H9 (cell line): ENCODE results near the gene ADCY5. TPM values are rescaled to one million over a fixed set of nuclear protein-coding genes. Genes with fewer than 3 reads are reported as not detected.

Experiments used
- DNase-seq: peaks from one replicate; pipeline ENCODE4 v3.0.0-alpha.2; 2017
- H2AFZ ChIP-seq: one replicate; pipeline ENCODE4 v1.6.1; 2013; ENCODE audit warnings: mild to moderate bottlenecking, low read length, control low read depth, moderate library complexity
- H2AK5ac ChIP-seq: 2 replicates; pipeline ENCODE4 v1.6.1; 2013; ENCODE audit warnings: low read length, control low read depth, mixed read lengths; ENCODE audit not compliant: insufficient read length
- H2BK120ac ChIP-seq: one replicate; pipeline ENCODE4 v1.6.1; 2013; ENCODE audit warnings: low read depth, mild to moderate bottlenecking, low read length, control low read depth, inconsistent platforms; ENCODE audit not compliant: poor library complexity, severe bottlenecking
- H2BK12ac ChIP-seq: 2 replicates; pipeline ENCODE4 v1.6.1; 2013; ENCODE audit warnings: low read length, control low read depth, mixed read lengths, low read depth; ENCODE audit not compliant: insufficient read length
- H2BK15ac ChIP-seq: 2 replicates; pipeline ENCODE4 v1.6.1; 2013; ENCODE audit warnings: low read depth, low read length, control low read depth
- H2BK20ac ChIP-seq: one replicate; pipeline ENCODE4 v1.6.1; 2013; ENCODE audit warnings: low read depth, mild to moderate bottlenecking, low read length, control low read depth, inconsistent platforms; ENCODE audit not compliant: poor library complexity, severe bottlenecking
- H2BK5ac ChIP-seq: 2 replicates; pipeline ENCODE4 v1.6.1; 2013; ENCODE audit warnings: low read length, control low read depth, mixed read lengths; ENCODE audit not compliant: insufficient read length
- H3K14ac ChIP-seq: 2 replicates; pipeline ENCODE4 v1.6.1; 2013; ENCODE audit warnings: low read length, control low read depth; ENCODE audit not compliant: insufficient read depth
- H3K18ac ChIP-seq: 2 replicates; pipeline ENCODE4 v1.6.1; 2013; ENCODE audit warnings: low read depth, mild to moderate bottlenecking, mixed read lengths, low read length, control low read depth; ENCODE audit not compliant: insufficient read length
- H3K23ac ChIP-seq: 2 replicates; pipeline ENCODE4 v1.6.1; 2013; ENCODE audit warnings: low read length, control low read depth, mixed read lengths, low read depth; ENCODE audit not compliant: insufficient read length
- H3K23me2 ChIP-seq: 2 replicates; pipeline ENCODE4 v1.6.1; 2013; ENCODE audit warnings: low read depth, mild to moderate bottlenecking, mixed read lengths, low read length, control low read depth; ENCODE audit not compliant: insufficient read length, poor library complexity, severe bottlenecking
- H3K27ac ChIP-seq: 2 replicates; pipeline ENCODE4 v1.5.1; 2013; ENCODE audit warnings: low read length, control low read depth, mixed read lengths, low read depth; ENCODE audit not compliant: insufficient read length
- H3K27me3 ChIP-seq: 2 replicates; pipeline ENCODE4 v1.6.1; 2013; ENCODE audit warnings: low read length, control low read depth, inconsistent platforms; ENCODE audit not compliant: insufficient read depth
- H3K4ac ChIP-seq: 2 replicates; pipeline ENCODE4 v1.6.1; 2013; ENCODE audit warnings: low read depth, mild to moderate bottlenecking, control low read depth, inconsistent platforms, low read length, moderate library complexity
- H3K4me1 ChIP-seq: 2 replicates; pipeline ENCODE4 v1.6.1; 2013; ENCODE audit warnings: low read length, control low read depth, inconsistent platforms; ENCODE audit not compliant: insufficient read depth
- H3K4me2 ChIP-seq: 2 replicates; pipeline ENCODE4 v1.6.1; 2013; ENCODE audit warnings: low read length, control low read depth, mixed read lengths; ENCODE audit not compliant: insufficient read length, insufficient read depth
- H3K56ac ChIP-seq: 2 replicates; pipeline ENCODE4 v1.6.1; 2013; ENCODE audit warnings: low read depth, mild to moderate bottlenecking, mixed read lengths, low read length, control low read depth; ENCODE audit not compliant: insufficient read length
- H3K79me1 ChIP-seq: 2 replicates; pipeline ENCODE4 v1.6.1; 2013; ENCODE audit warnings: low read depth, mild to moderate bottlenecking, moderate library complexity, low read length, control low read depth, inconsistent platforms; ENCODE audit not compliant: insufficient read depth, poor library complexity, severe bottlenecking
- H3K79me2 ChIP-seq: 2 replicates; pipeline ENCODE4 v1.6.1; 2013; ENCODE audit warnings: low read length, control low read depth, inconsistent platforms; ENCODE audit not compliant: insufficient read depth
- H3K9ac ChIP-seq: 2 replicates; pipeline ENCODE4 v1.6.1; 2013; ENCODE audit warnings: low read length, control low read depth, mixed read lengths; ENCODE audit not compliant: insufficient read length; ENCODE audit errors: extremely low read depth
- H3K9me3 ChIP-seq: one replicate; pipeline ENCODE4 v1.6.1; 2013; ENCODE audit warnings: low read depth, low read length, inconsistent platforms; ENCODE audit not compliant: control insufficient read depth
- H3T11ph ChIP-seq: one replicate; pipeline ENCODE4 v1.6.1; 2013; ENCODE audit warnings: mild to moderate bottlenecking, low read length, control low read depth, inconsistent platforms
- H4K20me1 ChIP-seq: one replicate; pipeline ENCODE4 v1.6.1; 2013; ENCODE audit not compliant: control insufficient read depth, insufficient read length, insufficient read depth
- H4K5ac ChIP-seq: 2 replicates; pipeline ENCODE4 v1.6.1; 2013; ENCODE audit warnings: low read depth, mild to moderate bottlenecking, mixed read lengths, low read length, control low read depth; ENCODE audit not compliant: insufficient read length
- H4K8ac ChIP-seq: replicated peaks from 2 replicates; pipeline ENCODE4 v1.6.1; 2013; ENCODE audit warnings: low read length, control low read depth, mixed read lengths, low read depth; ENCODE audit not compliant: insufficient read length
- H4K91ac ChIP-seq: 2 replicates; pipeline ENCODE4 v1.6.1; 2013; ENCODE audit warnings: low read depth, mild to moderate bottlenecking, moderate library complexity, mixed read lengths, low read length, control low read depth; ENCODE audit not compliant: insufficient read length
- H3K27ac Mint-ChIP-seq, 3 experiments: 2 replicates in 2 of 3; 3 replicates in 1 of 3; pipeline ENCODE4 v1.8.0; 2020 to 2021; ENCODE audit warnings: mixed read lengths in 3 of 3, mild to moderate bottlenecking in 1 of 3, moderate library complexity in 1 of 3
- H3K27me3 Mint-ChIP-seq: 2 replicates; pipeline ENCODE4 v1.8.0; 2021; ENCODE audit warnings: low read depth, mild to moderate bottlenecking, moderate library complexity, mixed read lengths
- H3K36me3 Mint-ChIP-seq, 3 experiments: 2 replicates in 2 of 3; 3 replicates in 1 of 3; pipeline ENCODE4 v1.8.0; 2020 to 2021; ENCODE audit warnings: low read depth in 3 of 3, mixed read lengths in 3 of 3; ENCODE audit not compliant: insufficient read depth in 1 of 3
- H3K4me1 Mint-ChIP-seq, 2 experiments: 2 replicates each; pipeline ENCODE4 v1.8.0; 2020; ENCODE audit warnings: mixed read lengths in 2 of 2
- H3K4me3 Mint-ChIP-seq, 2 experiments: 2 replicates in 1 of 2; 3 replicates in 1 of 2; pipeline ENCODE4 v1.8.0; 2020 to 2021; ENCODE audit warnings: mild to moderate bottlenecking in 2 of 2, mixed read lengths in 2 of 2, moderate library complexity in 1 of 2
- H3K9me3 Mint-ChIP-seq, 2 experiments: 2 replicates in 1 of 2; 3 replicates in 1 of 2; pipeline ENCODE4 v1.8.0; 2020; ENCODE audit warnings: mild to moderate bottlenecking in 2 of 2, mixed read lengths in 2 of 2, moderate library complexity in 1 of 2
- CTCF ChIP-seq: fragments of 200-600 bp; sonication (generic); conservative IDR thresholded peaks from 3 replicates; pipeline ENCODE4 v1.8.0; 2021; ENCODE audit warnings: antibody characterized with exemption, mild to moderate bottlenecking
- WGBS: extraction: QIAGEN DNeasy Blood & Tissue Kit; methylation state at CpG from one replicate; pipeline ENCODE4 v1.1.7; 2013; ENCODE audit warnings: missing lambda C conversion rate, low lambda C conversion rate, mixed read lengths; ENCODE audit not compliant: insufficient read length; ENCODE audit errors: extremely low coverage; 5-methylcytosine and 5-hydroxymethylcytosine counted together
- total RNA-seq: library from RNA; stranded (reverse); gene quantifications from 2 replicates; pipeline ENCODE4 v1.2.1, GENCODE V29; 2021

The ADCY5 gene
- total RNA-seq, 1 experiment from 2014 or later = 5.0 TPM

GRCh38 chr3:123317716-123318115, 131.2 kb downstream of the ADCY5 start:
- H3K36me3 Mint-ChIP-seq = peaks cover 0 to 8% (median 2%) of the 10 kb centered on the region in 3 experiments; a peak in 5 of 7 replicates
- WGBS = no CpG with 5 or more reads among the region's 14 CpGs

More at GRCh38 chr3:123317716-123318115, 131.2 kb downstream of the ADCY5 start:
- Mint-ChIP-seq H3K9me3 (no peaks in the 10 kb centered on the region; a peak in 1 of 5 replicates), H3K27me3 (peaks cover 13% of the 10 kb centered on the region), H3K4me1 (peaks cover 64 to 68% of the 10 kb centered on the region in 2 experiments), H3K27ac (no peak overlapping the region), H3K4me3 (no peak overlapping the region)
- no peak overlapping the region for H3K18ac ChIP-seq
- no peaks in the 10 kb centered on the region for H3K79me1 ChIP-seq
- no peak overlapping the region for H4K8ac ChIP-seq
- no peak for TF ChIP-seq CTCF
- H2AK5ac ChIP-seq = no peak overlapping the region
- no peak overlapping the region for H2BK20ac ChIP-seq
- no peaks in the 10 kb centered on the region; the same call in 1 of the 2 replicates for H3K79me2 ChIP-seq
- no peak overlapping the region for H2BK15ac ChIP-seq
- no peak overlapping the region for H3K4me2 ChIP-seq
- no peak overlapping the region for H4K5ac ChIP-seq
- no peak overlapping the region for H3K56ac ChIP-seq
- no peak overlapping the region for H2BK120ac ChIP-seq
- H3K27me3 ChIP-seq = no peaks in the 10 kb centered on the region
- no peaks in the 10 kb centered on the region for H3K9me3 ChIP-seq
- H2AFZ ChIP-seq = no peak overlapping the region
- no peak overlapping the region for H3K14ac ChIP-seq
- H3K23me2 ChIP-seq = peaks cover 8% of the 10 kb centered on the region
- no peak overlapping the region for H2BK5ac ChIP-seq
- H3K9ac ChIP-seq = no peak overlapping the region
- H3K27ac ChIP-seq = no peak overlapping the region
- H3K23ac ChIP-seq = no peak overlapping the region
- H3K4me1 ChIP-seq = peaks cover 20% of the 10 kb centered on the region; the same call in 1 of the 2 replicates
- H3K4ac ChIP-seq = no peak overlapping the region
- no peak for DNase-seq
- H4K20me1 ChIP-seq = no peaks in the 10 kb centered on the region
- no peak overlapping the region for H3T11ph ChIP-seq
- no peak overlapping the region for H2BK12ac ChIP-seq
- no peak overlapping the region for H4K91ac ChIP-seq
